Stimulated activated CD8-positive, alpha-beta memory T cell treated with anti-CD3 and anti-CD28 coated beads, Interleukin-7, amount 100 ng/mL, for 4 hours (primary cell): Measurements from ENCODE around the gene SCN1B.
"Not testable (repeated sequence)": the region's sequence is repeated elsewhere in the genome, so short reads cannot be mapped to it uniquely, and the experiment has no call there.

Experiments used
- DNase-seq, 2 donors: peaks; one replicate each; pipeline ENCODE4 v3.0.0-alpha.2; 2020; ENCODE audit warnings: low read depth in 2 of 2

SCN1B gene

GRCh38 chr19:35037716-35038622, 7.7 kb downstream of the SCN1B start:
- no peak for DNase-seq

- DNase-seq, result no peak
Measured at GRCh38 chr19:35038623-35039512, 8.6 kb downstream of the SCN1B start.

DNA sequence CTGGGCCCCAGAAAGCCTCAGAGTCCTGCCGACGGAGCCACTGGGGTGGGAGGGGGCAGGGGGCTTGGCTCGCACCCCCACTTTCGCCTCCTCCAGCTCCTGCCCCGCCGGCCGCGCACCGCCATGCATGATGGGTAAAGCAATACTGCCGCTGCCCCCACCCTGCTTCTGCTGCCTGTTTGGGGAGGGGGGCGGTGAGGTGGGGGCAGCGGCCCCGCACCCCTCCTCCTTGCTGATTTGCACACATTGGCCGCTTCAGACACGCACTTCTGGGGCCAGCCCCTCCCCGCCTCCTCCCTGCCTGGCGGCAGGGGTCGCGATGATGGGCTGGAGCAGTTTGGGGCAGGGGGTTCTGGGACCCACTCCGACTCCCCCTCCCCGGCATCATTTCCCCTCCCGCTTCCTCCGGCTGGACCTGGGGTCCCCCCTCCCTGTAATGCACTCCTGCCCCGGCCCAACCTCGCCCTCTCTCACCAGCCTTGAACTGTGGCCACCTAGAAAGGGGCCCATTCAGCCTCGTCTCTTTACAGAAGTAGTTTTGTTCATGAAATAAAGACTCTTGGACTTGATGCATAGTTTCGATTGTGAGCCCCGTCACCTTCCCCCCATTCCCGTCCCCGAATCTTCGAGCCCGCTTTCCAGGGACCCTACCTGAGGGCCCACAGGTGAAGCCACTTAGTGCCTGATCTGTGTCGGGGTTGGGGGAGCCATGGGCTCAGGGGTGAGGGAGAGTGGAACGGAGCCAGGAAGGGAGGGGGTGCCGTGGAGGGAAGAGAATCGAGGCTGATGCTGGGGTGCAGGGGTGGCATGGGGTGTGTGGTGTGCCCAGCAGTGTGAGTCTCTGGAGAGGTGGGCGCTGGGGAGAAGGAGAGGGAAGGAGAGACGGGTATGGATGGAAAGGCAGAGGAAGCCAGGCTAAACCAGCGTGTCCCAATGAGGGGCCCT, 9.9 kb downstream of the SCN1B start:
- DNase-seq, result no peak

- DNase-seq, result no peak
Measured at GRCh38 chr19:35040826-35041547, 10.7 kb downstream of the SCN1B start.

DNA sequence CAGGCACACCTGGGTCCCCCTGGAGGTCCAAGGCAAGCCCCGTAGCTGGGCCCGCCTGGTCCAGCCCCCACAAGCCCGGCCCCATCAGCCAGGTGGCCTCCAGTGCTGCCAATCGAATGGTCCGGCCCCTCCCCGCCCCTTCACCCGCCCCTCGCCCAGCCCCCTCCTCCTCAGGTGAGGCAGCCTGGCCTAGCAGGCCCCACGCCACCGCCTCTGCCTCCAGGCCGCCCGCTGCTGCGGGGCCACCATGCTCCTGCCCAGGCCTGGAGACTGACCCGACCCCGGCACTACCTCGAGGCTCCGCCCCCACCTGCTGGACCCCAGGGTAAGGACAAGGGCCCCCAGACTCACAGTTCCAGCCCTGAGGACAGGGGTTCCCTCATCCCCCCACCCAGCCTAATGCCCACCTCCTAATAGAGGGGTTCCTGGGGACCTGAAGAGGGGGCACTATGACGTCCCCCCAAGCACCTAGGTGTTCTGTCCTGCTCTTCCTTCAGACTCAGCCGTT, 11.3 kb downstream of the SCN1B start, which contains the start of gene HPN:
Gene HPN (plus strand): TSS at position 174 of the 508 bp plus-strand sequence. CDS start 786 bp downstream, outside the sequence.
- no peak for DNase-seq

- DNase-seq, result no peak
Measured at GRCh38 chr19:35042056-35042730, 11.9 kb downstream of the SCN1B start.

DNA sequence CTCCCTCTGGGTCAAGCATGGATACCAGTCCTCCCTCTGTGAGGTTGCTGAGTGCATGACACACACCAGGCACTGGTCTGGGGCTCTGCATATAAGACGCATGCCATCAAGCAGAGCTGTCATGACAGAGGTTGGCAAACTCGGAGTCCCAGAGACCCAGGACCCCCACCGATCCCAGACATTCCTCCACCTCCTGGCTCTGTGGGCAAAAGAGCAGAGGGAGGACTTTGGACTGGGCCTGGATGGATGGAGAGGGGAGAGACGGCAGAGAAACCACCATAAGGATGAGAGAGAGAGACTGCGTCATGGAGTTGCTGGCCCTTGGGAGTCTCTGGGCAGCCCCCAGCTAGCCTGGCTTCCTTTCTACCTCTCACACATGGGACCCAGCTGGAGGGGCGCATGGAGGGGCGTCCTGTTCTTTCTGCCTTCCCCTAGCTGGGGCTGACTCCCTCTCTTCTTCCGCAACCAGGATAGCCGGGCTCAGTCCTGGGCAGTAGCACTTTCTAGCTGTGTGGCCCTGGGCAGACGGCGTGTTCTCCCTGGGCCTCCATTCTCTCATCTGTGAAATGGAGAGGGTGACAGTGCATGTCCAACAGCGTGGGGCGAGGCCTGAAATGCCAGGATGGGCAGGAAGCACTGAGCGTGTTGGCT, 12.8 kb downstream of the SCN1B start:
- DNase-seq, result no peak

DNA sequence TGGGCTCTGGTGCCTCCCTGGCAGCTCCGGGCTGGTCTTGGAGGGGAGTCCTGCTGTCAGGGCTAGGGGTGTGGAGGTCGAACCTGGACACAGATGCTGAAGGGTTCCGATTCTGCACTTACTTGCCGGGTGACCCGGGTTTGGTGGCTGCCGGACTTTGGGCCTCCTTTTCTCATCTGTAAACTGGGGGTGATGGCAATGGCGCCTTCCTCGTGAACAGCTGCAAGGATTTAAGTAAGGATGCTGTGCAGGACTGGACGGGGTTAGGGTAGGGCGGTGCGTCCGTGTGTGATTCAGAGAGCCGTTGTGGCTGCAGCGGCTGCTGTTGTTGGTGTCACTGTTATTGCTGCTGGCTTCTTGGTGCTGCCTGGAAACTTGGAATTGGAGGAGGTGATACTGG, 13.6 kb downstream of the SCN1B start:
- no peak for DNase-seq

GRCh38 chr19:35044317-35045117, 14.2 kb downstream of the SCN1B start:
- DNase-seq, result peak in 1 of 2 donors; percentile 36

DNA sequence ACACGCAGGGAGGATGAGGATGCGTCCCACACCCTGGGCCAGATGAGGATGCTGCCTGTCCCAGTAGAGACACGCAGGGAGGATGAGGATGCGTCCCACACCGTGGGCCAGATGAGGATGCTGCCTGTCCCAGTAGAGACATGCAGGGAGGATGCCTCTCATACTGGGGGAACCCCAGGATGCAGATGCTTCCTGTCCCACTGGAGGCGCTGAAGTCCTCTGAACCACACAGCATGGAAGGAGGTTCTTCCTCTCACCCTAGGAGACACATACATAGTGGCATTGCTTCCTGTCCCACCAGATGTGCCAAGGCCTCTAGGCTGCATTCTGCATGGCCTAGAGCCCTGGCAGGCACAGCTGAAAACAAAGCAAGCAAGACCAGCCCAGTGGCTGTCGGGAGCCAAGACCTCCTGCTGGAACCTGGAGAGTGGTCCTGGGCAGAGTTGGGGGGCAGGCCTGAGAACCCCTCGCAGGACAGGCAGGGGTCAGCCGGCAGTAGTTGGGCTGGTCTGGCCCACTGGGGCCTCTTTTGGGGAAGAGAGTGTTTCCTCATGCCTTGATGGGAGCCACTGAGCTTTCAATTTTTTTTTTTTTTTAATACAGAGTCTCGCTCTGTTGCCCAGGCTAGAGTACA, 15.5 kb downstream of the SCN1B start:
- DNase-seq, result no peak

GRCh38 chr19:35046461-35046860, 16.2 kb downstream of the SCN1B start:
- DNase-seq, result no peak

DNA sequence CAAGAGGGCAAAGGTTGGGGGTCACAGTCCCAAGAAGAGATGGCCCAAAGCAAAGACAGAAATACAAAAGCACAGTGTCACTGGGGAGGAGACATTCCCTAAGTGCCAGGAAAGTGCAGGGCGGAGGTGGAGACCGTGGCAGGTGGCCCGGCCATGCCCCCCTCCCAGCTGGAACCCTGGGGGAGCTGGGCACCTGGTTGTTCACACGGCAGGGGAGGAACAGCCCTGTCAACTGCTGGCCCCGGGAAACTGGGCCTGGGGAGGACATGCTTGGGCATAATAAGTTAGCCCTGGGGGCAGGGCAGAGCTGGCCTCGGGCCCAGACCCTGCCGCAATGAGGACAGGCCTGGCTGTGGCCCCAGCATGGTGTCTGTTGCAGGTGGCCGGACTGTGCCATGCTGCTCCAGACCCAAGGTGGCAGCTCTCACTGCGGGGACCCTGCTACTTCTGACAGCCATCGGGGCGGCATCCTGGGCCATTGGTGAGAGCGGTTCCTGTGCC, 18.7 kb downstream of the SCN1B start:
- no peak for DNase-seq

DNA sequence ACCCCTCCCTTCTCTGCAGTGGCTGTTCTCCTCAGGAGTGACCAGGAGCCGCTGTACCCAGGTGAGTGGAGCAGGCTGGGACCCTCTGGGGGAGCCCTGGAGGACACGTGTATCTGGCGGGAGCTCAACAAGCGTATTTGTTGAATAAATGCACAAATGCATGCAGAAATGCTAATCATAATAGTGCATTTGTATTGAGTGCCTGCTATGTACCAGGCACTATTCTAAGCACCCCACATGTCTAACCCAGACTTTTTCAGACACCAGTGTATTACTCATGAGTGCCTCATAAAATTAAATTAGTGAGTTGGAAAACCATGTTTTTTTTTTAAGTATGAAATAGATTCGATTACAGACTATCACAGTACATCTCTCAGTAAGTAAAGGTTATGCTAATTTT, 19.2 kb downstream of the SCN1B start:
- no peak for DNase-seq

- not testable (repeated sequence) for DNase-seq
Measured at GRCh38 chr19:35050662-35051061, 20.4 kb downstream of the SCN1B start.

DNA sequence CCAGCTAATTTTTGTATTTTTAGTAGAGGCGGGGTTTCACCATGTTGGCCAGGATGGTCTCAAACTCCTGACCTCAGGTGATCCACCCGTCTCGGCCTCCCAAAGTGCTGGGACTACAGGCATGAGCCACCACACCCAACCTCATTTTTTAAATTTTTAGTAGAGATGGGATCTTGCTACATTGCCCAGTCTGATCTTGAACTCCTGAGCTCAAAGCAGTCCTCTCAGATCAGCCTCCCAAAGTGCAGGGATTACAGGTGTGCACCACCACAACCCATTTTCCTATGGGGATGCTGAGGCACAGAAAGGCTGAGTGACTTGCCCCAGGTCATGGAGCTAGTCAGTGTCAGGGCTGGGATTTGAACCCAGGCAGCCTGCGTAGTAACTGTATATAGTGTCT, 21.0 kb downstream of the SCN1B start:
- DNase-seq, result not testable (repeated sequence)

GRCh38 chr19:35051796-35052195, 21.5 kb downstream of the SCN1B start:
- DNase-seq, result no peak

- DNase-seq, result no peak
Measured at GRCh38 chr19:35052599-35053190, 22.4 kb downstream of the SCN1B start.
